PC-3 (cell line): ENCODE measurements around the gene SPSB3.

ENCODE experiments used
- CTCF ChIP-seq: fragments of 300-600 bp; sonication (generic); conservative IDR thresholded peaks from 2 replicates; pipeline ENCODE4 v1.5.1; 2017; ENCODE audit warnings: antibody characterized with exemption, low read depth, mild to moderate bottlenecking, low read length
- EZH2 ChIP-seq: fragments of 300-600 bp; sonication (generic); IDR thresholded peaks from one replicate; pipeline ENCODE4 v1.6.1; 2017; ENCODE audit warnings: antibody characterized with exemption, mild to moderate bottlenecking, low read length; ENCODE audit not compliant: unreplicated experiment

- TF ChIP-seq CTCF, result no peak
- TF ChIP-seq EZH2, result no peak
Observed at GRCh38 chr16:1821861-1822611, 39.7 kb upstream of the SPSB3 start.
